ENCODE data around the gene PRKCD.

PRKCD gene

DNA sequence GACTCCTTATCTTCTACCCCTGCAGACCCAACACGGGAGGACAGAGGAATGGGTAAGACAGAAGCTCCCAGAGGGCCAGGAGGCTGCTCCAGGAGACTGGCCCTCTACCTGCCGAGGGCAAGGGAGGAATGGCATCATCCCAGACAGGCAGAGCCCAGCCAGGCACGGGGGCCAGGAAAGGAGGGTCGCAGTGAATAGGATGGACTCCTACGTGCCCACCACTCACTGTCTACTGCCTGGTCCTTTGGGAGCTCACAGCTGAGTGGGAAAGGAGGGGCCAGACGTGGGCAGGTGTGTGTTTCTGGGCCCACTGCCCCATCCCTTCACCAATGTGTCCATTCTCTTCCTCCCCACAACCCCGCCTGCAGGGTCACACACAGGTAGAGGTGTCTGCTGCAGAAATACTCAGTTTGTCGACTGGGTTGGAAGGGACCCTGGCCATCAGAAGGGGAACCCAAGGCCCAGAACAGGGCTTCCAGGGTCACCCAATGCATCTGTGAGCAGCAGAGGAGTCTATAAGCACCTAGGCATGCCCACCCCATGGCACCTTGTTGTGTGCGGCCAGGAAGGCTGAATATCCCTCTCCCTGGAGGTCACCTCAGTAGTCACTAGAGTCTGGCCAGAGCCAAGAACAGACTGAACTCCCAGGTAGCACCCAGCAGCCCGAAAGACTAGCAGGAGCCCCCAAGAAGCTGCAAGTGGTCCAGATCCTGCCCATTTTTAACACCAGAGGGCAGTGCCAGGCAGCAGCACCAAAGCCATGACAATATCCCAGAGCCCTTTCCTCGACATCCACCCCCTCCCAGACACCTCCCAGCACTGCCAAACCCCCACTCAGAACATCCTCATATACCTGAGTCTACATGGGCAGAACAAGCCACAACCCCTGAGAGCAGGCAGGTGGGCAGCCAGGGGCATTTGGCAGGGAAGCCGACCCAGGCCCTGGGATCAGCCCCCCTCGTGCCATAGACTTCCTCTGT, 70.8 kb downstream of the PRKCD start:
- no peak for DNase-seq (ENCODE audit: low read depth, low spot score)

DNA sequence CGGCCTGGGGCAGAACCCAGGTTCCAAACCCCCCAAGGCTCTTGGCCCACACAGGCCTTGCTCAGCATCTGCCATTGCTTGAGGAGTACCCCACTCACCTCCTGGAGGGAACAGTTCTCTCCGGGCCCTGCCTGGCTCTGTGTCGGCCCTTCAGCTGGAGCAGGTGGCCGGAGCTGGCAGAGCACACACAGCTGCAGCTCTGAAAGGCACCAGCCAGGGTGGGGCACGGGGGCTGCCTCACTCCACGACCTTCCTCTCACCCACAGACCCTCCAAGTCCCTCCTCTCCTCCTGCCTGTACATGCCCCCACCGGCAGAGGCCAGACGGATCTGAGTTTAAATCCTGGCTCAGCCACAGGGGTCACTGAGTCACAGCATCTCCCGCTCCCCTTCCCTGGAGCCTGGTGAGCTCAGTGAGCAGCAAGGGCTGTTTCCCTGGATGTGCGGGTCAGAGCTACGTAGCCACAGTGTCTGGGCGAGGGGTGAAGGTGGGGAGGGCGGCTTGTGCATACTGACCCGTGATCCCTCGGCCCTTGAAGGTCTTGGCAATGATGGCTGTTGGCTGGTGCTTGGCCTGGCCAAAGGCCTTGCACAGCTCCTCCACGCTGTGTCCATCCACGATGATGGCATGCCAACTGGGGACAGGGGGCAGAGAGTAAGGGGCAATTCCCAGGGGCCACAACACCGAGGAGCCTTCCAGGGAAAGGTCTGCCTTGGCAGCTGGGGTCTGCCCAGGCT, 71.8 kb downstream of the PRKCD start:
- DNase-seq (ENCODE audit: low read depth, low spot score): no peak

DNA sequence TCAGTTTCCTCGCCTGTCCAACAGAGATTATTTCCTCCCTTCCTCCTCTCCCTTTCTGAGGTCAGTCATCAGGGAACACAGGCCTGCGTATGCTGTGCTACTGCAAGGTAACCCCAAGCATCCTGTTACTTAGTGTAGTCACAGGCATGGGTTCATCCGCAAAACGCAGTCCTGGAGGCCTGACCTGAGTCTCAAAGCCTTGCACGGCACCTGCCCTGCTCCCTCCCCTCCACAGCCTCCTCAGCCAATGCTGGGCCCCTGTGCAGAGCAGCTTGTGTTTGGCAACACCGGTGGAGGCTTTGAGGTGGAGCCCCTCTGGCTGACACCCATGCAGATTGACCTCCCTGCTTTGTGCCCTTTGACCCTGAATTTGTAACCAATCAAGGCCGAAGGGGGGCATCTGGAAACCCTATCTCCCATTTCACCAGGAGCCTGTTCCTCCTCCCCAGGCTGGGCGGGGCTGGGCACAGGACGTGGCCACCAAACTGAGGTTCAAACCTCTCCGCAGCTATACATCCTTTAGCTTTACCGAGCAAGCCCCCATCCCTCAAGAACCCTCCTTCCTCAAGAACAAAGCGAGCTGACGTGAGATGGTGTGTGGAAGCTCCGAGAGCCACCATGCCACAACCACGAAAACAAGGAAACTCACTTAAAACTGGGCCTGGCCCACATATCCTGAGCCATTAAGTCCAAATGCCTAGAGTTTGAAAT, 73.3 kb downstream of the PRKCD start:
- no peak for DNase-seq (ENCODE audit: low read depth, low spot score)

DNA sequence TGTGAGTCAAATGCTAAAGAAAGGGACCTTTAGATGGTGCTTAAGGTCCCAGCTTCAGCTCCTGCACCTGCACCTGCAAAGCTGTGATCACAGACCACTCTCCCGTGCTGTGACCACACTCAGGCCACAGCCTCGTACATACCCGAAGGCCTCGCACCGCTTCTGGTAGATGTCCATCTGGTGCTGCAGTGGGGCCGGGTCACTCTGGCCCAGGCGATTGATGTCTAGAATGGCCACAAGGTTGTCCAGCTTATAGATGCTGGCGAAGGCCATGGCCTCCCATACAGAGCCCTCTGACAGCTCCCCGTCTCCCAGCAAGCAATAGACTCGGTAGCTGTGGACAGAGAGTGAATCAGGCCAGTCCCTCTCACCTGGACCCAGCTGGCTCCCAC, 73.8 kb downstream of the PRKCD start:
- no peak for DNase-seq (ENCODE audit: low read depth, low spot score)

DNA sequence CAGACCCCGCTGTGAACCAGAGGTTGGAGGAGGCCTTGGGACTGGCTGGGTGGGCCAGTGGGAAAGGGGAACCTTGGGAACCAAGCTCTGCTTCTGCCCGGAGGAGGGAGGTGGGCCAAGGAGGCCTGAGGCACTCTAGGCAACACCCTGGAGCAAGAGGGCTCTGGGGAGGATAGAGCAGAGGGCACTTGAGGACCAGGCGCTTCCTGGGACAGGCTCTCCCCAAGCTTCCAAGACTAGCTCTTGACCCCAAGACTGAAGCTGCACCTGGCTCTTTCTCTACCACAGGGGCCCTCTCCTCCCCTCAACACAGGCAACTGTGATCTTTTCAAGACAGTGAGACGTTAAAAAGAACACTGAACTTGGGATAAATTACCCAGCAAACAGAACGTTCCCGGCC, 74.5 kb downstream of the PRKCD start:
- no peak for DNase-seq (ENCODE audit: low read depth, low spot score)

DNA sequence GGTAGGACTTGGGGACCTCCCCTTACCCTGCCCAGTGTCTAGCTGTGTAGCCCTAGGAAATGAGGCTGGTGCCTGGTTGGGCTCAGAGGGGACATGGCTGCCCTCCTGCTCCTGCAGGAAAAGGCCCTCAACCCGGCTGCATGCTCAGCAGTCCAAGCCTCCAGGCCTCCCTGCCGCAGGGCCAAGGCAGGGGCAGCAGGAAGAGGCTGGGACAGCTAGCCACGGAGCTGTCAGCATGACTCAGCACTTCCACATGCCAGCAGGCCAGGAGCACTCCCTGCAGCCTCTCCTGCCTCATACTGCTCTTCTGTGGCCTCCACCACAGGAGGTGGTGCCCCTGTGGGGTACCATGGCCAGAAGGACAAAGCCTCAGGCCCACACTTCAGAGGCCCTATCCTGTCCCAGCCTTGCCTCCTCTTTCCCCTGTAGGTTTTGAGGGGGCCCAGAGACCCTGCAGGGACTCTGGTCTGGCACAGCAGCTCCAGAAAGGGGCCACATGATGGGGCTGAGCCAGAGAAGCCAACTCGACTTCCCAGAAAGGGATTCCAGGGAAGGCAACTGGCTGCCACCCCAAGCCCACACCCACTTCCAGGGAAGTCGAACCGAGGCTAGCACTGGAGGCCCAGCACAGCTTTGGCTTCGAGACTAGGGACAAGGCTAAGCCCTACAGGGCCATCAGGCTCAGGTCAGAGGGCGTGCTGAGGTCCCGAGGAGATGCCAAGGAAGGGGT, 75.3 kb downstream of the PRKCD start:
- DNase-seq (ENCODE audit: low read depth, low spot score): peak; percentile 87

DNA sequence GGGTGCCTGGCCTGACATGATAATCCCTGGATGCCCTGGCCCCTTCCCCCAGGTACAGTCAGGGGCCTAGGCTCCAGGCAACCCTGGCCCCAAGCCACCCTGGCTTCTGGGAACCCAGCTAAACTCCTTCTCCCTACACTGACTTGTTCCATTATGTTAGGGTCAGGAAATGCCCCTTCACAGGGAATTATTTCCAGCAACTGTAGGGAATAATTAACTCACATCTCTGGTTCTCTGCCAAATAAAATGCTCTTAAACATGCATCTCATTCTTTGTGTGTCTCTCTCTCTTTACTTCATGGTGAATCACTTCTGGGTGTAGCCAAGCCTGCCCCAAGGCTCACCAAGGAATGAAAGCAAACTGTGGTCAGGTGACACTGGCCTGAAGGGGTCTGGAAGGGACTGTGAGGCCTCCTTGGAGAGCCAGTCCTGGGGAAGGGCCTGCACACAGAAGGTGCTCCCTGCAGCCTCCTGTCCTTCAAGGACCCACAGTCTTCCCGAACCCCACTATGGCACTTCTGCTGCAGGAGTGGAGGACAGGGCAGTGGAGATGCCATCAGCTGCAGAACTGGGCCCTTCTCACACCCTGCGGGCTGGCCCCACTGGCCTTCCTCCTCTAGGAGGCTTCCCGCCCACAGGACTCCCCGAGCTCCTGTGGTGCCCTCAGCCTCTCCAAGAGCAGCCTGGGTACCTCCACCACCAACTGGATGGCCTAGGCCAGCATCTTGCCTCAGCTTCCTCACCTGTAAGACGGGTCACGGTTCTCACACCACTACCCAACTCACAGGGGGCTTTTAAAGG, 77.2 kb downstream of the PRKCD start:
- DNase-seq (ENCODE audit: low read depth, low spot score): peak; percentile 80

DNA sequence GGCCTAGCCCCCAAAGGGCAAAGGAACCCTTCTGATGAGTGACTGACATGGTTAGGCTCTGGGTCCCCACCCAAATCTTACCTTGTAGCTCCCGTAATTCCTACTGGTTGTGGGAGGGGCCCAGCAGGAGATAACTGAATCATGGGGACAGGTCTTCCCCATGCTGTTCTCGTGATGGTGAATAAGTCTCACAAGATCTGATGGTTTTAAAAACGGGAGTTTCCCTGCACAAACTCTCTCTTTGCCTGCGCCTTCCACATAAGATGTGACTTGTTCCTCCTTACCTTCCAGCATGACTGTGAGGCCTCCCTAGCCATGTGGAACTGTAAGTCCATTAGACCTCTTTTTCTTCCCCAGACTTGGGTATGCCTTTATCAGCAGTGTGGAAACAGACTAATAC, 77.9 kb downstream of the PRKCD start:
- no peak for DNase-seq (ENCODE audit: low read depth, low spot score)

DNA sequence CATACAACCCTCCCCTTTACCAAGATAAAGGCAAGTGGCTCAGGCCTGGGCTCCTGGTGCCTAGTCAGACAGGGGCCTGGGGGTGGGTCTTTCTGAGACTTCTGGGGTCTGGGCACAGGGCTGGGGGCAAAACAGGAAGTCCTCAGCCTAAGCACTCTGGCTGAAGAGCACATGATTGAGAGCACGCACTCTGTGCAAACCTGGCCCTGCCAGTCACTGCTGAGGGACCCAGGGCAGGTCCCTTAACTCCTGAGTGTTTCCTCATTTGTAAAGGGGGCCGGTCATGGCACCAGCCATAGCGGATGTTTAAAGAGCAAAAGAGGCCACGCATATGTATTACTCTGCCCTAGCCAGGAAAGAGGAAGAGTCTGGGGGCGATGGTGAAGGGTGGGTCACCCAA, 78.8 kb downstream of the PRKCD start:
- DNase-seq (ENCODE audit: low read depth, low spot score): no peak

DNA sequence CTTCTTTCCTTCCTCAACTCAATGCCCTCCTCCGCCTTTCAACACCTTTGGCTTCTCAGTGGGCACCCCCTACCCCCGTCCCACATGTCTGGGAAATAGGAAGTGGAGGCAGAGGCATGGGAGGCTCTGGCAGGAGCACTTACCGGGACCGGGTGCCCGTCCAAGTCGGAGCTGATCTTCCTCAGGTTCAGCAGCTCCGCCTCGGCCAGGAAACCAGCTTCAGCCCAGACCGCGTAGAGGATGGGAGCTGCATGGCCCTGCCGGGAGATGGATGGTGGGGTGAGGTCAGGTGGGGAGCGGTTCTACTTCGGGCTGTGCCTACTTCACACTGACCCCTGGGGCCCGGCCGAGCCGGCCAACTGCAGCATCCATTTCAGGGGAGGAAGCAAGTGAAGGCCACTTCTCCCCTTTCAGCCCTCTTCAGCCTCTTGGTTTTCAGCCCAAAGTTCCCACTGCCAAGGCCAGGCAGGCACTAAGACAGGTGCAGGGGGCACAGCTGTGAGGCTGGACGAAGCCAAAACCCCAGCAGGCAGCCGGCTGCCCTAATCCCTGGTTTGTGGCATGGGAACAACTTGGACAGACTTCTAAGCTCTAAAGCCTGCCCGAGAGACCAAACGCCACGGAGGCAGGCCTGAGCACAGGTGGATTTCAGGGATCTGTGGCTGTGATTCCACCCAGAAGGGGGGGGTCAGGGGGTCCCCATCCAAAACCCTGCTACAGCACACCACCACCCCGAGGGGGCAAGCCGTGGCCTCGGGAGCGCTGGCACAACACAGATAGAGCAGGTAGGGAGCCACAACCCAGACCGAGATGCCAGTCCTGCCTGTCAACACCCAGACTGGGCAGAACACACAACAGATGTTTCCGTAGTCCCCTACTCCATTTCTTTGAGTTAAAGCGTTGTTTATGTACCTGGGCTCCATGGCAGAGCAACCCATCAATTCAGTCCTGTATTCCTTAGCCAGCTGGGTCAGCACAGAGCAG, 80.3 kb downstream of the PRKCD start:
- no peak for DNase-seq (ENCODE audit: low read depth, low spot score)

DNA sequence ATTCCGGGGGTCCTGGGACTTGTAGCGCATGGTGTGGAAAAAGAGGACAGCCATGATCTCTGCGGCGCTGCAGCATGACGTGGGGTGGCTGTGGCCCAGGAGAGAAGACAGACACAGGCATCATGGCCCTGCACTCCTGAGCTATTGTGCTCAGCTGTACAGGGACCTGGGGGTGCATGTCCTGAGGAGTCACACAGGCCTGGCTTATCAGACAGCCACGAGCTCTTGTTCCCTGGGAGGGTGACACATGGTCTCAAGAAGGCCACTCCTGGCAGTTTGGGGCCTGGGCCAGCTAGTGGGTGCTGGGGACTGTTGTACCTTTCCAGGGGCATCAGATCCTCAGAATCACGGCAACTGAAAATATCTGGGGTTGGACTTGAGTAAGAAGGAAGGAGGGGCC, 81.1 kb downstream of the PRKCD start:
- DNase-seq (ENCODE audit: low read depth, low spot score): no peak
